ENCODE measurements around the gene CXorf49B.
"Not testable (repeated sequence)": the region's sequence is repeated elsewhere in the genome, so short reads cannot be mapped to it uniquely, and the experiment has no call there.

DNA sequence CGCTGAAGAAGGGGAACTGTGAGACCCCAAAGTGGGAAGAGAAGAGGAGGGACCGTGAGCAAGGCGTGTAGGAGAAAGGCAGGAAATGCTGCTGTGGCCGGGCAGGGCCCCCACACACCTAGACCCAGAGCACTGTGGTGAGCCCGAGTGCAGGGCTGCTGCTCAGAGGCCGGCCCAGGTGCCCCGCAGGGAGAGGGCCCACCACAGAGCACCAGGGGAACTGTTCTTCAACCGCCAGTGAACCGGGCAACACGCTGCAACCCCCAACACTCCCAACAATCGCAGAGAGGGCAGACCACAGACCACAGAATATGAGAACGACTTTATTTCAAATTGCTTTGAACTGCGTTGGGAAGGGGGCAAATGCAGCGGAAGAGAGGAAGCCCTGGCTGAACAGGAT lies 49.1 kb upstream of the CXorf49B start:
- TF ChIP-seq CTCF, EP300, POLR2A, POLR2AphosphoS5 (IDR thresholded peaks at IDR 0.05): not testable (repeated sequence)

Measured in suprapubic skin (tissue), 4 donors.